AG09319 (cell line): ENCODE results near the gene S100A14.
"Not testable (repeated sequence)": the region's sequence is repeated elsewhere in the genome, so short reads cannot be mapped to it uniquely, and the experiment has no call there.

Experiments used
- DNase-seq: peaks from one replicate; pipeline ENCODE4 v3.0.0-alpha.2; 2010; ENCODE audit warnings: low read depth; ENCODE audit errors: extremely low read depth
- TF ChIP-seq, protein P1 (sequence below): IDR thresholded peaks from 2 replicates; pipeline ENCODE4 v1.5.1; 2011; ENCODE audit warnings: low read depth, mild to moderate bottlenecking, inconsistent platforms, low read length, moderate library complexity

The S100A14 gene

DNA sequence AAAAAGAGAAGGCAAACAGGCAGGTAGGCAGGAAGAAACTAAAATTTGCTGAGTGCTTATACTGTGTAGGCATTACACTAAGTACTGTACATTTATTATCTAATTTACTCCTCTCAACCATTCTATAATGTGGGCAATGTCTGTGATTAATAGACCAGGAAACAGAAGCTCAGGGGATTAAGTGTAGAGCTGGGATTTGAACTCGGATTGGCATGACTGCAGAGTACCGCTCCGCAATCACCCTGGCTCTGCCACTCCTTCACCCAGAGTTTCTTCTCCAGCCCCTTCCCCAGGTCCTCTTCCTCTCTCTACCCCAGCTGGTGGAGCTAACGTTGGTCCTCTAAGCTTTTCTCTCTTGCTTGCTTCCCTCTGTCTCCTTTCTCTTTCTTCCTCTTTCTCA is 39.0 kb downstream of the S100A14 start:
- TF ChIP-seq, protein P1, sequence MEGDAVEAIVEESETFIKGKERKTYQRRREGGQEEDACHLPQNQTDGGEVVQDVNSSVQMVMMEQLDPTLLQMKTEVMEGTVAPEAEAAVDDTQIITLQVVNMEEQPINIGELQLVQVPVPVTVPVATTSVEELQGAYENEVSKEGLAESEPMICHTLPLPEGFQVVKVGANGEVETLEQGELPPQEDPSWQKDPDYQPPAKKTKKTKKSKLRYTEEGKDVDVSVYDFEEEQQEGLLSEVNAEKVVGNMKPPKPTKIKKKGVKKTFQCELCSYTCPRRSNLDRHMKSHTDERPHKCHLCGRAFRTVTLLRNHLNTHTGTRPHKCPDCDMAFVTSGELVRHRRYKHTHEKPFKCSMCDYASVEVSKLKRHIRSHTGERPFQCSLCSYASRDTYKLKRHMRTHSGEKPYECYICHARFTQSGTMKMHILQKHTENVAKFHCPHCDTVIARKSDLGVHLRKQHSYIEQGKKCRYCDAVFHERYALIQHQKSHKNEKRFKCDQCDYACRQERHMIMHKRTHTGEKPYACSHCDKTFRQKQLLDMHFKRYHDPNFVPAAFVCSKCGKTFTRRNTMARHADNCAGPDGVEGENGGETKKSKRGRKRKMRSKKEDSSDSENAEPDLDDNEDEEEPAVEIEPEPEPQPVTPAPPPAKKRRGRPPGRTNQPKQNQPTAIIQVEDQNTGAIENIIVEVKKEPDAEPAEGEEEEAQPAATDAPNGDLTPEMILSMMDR, result no peak
- no peak for DNase-seq

DNA sequence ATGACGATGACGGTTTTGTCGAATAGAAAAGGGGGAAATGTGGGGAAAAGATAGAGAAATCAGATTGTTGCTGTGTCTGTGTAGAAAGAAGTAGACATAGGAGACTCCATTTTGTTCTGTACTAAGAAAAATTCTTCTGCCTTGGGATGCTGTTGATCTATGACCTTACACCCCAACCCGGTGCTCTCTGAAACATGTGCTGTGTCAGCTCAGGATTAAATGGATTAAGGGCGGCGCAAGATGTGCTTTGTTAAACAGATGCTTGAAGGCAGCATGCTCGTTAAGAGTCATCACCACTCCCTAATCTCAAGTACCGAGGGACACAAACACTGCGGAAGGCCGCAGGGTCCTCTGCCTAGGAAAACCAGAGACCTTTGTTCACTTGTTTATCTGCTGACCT is 40.6 kb downstream of the S100A14 start:
- DNase-seq, result not testable (repeated sequence)

DNA sequence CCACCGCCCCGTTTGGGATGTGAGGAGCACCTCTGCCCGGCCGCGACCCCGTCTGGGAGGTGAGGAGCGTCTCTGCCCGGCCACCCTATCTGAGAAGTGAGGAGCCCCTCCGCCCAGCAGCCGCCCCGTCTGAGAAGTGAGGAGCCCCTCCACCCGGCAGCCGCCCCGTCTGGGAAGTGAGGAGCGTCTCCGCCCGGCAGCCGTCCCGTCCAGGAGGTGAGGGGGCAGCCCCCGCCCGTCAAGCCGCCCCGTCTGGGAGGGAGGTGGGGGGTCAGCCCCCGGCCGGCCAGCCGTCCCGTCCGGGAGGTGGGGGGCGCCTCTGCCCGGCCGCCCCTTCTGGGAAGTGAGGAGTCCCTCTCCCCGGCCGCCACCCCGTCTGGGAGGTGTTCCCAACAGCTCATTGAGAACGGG is 41.0 kb downstream of the S100A14 start:
- not testable (repeated sequence) for DNase-seq

DNA sequence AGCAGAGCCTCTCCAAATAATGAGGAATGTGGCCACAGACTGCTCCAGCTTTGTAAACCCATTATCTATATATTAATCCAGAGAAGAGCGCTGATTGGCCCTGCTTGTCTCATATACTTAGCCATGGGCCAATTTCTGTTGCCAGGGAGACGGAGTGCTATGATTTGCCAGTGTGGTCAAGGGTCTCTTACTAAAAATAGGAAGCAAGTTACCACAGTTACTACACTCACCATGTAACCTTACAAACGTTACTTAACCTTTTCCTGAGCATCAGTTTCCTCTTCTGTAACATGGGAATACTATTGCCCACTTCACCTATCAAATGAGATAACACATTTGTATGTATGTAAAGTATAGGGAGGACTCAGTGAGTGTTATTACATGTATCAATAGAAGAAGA is 42.8 kb downstream of the S100A14 start:
- TF ChIP-seq, protein P1, result no peak
- DNase-seq, result no peak

DNA sequence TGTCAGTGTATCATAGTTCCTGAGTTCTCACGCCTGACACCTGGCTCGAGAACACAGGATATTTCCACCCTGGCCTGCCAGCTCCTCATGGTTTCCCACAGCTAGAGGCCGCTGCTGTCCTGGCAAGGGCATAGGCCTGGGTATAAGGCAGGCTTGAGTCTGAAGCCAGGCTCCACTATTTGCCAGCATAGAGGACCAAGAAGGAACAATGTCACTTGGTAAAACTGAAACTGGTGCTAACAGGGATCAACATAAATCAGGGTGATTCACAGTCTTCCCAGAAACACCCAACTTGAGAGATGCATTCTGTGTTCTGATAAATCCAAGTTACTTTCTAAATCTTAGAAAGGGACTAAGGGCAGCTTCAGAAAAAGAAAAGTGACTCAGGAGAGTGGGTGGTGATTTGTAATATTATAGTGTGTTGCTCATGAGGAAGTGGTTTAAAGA is 43.5 kb downstream of the S100A14 start:
- peak; percentile 55 for DNase-seq
- TF ChIP-seq, protein P1, result peak; percentile 96

DNA sequence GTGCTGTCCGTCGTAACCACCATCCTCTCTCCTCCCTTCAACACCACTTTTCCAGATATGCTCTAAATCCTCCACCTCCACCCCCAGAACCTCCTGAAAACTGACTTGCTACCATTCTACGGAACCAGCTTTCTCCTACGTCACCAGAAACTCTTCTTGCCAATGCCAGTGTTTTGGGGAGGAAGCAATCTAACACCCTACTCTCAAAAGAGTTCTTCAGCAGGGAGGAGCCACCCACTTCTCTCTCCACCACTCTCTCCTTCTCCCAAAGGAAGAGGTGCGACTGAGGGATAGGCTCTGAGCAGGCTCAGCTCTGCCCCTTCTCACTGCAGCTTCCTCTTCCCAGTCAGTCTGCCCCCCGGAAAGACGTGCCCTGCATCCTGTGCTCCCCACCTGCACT is 44.4 kb downstream of the S100A14 start:
- TF ChIP-seq, protein P1, result no peak
- DNase-seq, result no peak

DNA sequence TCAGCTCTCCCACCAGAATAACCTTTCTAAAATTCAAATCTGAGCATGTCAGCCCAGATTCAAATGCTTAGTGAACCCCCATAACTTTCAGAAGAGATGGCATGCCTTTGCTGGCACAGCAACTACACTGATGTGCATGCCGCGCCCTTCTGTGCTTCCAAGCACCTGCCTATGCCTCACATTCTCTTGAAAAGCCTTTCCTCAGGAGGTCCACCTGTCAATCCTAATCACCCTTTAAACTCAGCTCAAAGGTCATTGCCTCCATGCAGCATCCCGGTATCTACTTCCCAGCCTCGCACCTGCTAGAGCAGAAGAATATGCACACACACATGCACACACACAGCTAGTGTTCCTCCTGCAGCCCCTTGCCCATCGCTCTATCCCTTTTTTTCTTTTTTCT is 45.3 kb downstream of the S100A14 start:
- TF ChIP-seq, protein P1, result no peak
- no peak for DNase-seq

DNA sequence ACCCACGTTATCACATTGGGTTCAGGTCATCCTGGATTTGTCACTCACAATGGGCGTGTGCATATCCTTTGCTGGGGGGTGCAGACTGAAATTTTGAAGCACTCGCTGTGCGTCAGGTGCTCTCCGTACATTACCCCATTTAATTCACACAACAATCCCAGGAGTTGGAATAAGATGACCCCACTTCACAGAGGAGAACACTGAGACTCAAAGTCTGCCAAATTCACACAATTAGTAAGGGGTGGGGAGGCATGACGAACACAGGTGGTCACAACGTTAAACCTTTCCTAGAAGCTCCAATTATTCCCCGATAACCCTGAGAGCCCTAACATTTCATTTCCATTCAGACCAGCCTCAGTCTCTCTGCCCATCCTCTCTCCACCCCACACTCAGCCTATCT is 46.7 kb downstream of the S100A14 start:
- no peak for DNase-seq
- TF ChIP-seq, protein P1, result no peak
